Upper lobe of left lung (tissue), 4 donors: Measurements from ENCODE around the gene TCF7L1.

Source experiments
- CTCF ChIP-seq, 6 experiments: fragments of 450-650 bp in 4 of 6; fragments of 200-600 bp in 2 of 6; sonication (generic) in 2 of 6; IDR thresholded peaks; one replicate each; pipeline ENCODE4 v1.5.1; 2016 to 2019; ENCODE audit warnings: antibody characterized with exemption in 6 of 6
- EP300 ChIP-seq, 4 donors: sonication (generic); formaldehyde crosslinking; IDR thresholded peaks; one replicate each; pipeline ENCODE4 v1.5.1; 2017; ENCODE audit warnings: antibody characterized with exemption in 4 of 4, control low read depth in 2 of 4
- POLR2A ChIP-seq, 4 donors: fragments of 450-650 bp; IDR thresholded peaks; one replicate each; pipeline ENCODE4 v1.5.1; 2016 to 2017; ENCODE audit warnings: antibody characterized with exemption in 4 of 4, mild to moderate bottlenecking in 2 of 4
- POLR2AphosphoS5 ChIP-seq, 2 donors: sonication (generic); formaldehyde crosslinking; IDR thresholded peaks; one replicate each; pipeline ENCODE4 v1.5.1; 2017; ENCODE audit warnings: antibody characterized with exemption in 2 of 2

- no peak for TF ChIP-seq POLR2AphosphoS5 (IDR thresholded peaks at IDR 0.05)
- no peak for TF ChIP-seq CTCF (IDR thresholded peaks at IDR 0.05)
- TF ChIP-seq POLR2A (IDR thresholded peaks at IDR 0.05): no peak
- no peak for TF ChIP-seq EP300 (IDR thresholded peaks at IDR 0.05)
Measured at GRCh38 chr2:85158559-85159273, 25.5 kb downstream of the TCF7L1 start.
